ENCODE measurements around the gene IL17RE. TPM values are rescaled to one million over a fixed set of nuclear protein-coding genes. Genes with fewer than 3 reads are reported as not detected.
A peak's percentile ranks its signal among the peaks of the same experiment; 100 is the strongest.

Gene IL17RE
- total and polyA plus RNA-seq, 2 of the 13 experiments (the other 11 are each of a cell fraction or from before 2014, with no cell fraction given), result 14.5 to 24.1 TPM

DNA sequence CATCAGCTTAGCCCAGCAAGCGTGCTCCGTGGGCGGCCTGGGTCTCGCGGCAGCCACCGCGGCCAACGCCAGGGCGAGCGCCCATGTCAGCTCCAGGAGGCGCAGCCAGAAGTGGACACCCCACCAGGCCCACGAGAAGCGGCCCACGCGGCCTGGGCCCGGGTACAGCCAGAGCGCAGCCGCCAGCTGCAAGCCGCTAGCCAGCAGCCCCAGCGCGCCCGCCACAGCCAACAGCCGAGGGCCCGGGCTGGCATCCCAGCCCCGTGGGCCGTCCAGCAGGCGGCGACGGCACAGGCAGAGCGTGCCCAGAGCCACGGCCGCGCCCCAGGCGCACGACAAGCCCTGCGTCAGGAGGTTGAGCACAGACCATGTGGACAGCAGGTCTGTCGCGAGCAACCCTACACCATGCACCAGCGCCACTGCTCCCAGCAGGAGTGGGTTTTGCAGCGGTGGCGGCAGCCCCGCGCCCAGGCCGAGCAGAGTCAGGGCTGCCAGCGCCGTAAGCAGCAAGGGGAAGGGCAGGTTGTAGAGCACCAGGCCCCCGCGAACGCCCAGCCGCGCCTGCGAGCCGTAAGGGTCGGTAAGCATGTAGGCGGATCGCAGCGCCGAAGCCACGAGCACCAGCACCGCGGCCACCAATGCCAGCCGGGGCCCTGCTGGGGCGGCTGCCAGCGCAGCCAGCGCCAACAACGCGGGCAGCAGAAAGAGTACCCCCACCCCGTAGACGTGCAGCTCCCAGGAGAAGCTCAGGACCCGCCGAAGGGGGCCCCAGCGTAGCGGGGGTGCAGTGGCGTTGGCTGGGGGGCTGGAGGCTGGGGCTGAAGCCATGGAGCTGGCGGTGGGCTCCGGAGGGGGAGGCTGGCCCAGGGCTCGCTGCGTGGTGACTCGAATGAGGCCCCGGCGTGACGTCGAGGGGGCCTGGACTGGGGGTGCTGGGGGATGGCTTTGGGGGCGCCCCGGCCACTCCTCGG, 44.7 kb downstream of the IL17RE start (continued):
- peak; percentile 34; the same call in 1 of the 2 replicates for TF ChIP-seq NFYC (CRISPR knock-in tag; IDR thresholded peaks at IDR 0.05)
- peak; percentile 65; the same call in 1 of the 2 replicates for TF ChIP-seq SIX4 (CRISPR knock-in tag; IDR thresholded peaks at IDR 0.05)
- peak; percentile 87 for TF ChIP-seq DMAP1 (CRISPR knock-in tag; IDR thresholded peaks at IDR 0.05)
- TF ChIP-seq, protein P1, sequence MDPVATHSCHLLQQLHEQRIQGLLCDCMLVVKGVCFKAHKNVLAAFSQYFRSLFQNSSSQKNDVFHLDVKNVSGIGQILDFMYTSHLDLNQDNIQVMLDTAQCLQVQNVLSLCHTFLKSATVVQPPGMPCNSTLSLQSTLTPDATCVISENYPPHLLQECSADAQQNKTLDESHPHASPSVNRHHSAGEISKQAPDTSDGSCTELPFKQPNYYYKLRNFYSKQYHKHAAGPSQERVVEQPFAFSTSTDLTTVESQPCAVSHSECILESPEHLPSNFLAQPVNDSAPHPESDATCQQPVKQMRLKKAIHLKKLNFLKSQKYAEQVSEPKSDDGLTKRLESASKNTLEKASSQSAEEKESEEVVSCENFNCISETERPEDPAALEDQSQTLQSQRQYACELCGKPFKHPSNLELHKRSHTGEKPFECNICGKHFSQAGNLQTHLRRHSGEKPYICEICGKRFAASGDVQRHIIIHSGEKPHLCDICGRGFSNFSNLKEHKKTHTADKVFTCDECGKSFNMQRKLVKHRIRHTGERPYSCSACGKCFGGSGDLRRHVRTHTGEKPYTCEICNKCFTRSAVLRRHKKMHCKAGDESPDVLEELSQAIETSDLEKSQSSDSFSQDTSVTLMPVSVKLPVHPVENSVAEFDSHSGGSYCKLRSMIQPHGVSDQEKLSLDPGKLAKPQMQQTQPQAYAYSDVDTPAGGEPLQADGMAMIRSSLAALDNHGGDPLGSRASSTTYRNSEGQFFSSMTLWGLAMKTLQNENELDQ (CRISPR knock-in tag; IDR thresholded peaks at IDR 0.05; ENCODE audit: borderline replicate concordance), result no peak
- no peak for TF ChIP-seq CEBPB (IDR thresholded peaks at IDR 0.05; ENCODE audit: borderline replicate concordance, low read depth, low read length)
- 0 out of 2 replicates have a peak, but pooled peaks have one; percentile 23 for TF ChIP-seq ZKSCAN8 (CRISPR knock-in tag; IDR thresholded peaks at IDR 0.05; ENCODE audit: borderline replicate concordance)
- TF ChIP-seq SRSF1 (optimal IDR thresholded peaks at IDR 0.05; ENCODE audit: low read depth, low read length), result peak; percentile 51
- 0 out of 2 replicates have a peak, but pooled peaks have one; percentile 70 for TF ChIP-seq ADNP (CRISPR knock-in tag; IDR thresholded peaks at IDR 0.05)
- TF ChIP-seq U2AF1 (optimal IDR thresholded peaks at IDR 0.05; ENCODE audit: low read depth, low read length), result no peak
- TF ChIP-seq, protein P2, sequence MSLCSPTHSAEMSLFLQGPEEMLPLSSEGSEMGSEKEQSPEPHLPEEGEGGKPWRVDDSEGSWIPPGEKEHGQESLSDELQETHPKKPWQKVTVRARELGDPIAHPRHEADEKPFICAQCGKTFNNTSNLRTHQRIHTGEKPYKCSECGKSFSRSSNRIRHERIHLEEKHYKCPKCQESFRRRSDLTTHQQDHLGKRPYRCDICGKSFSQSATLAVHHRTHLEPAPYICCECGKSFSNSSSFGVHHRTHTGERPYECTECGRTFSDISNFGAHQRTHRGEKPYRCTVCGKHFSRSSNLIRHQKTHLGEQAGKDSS (CRISPR knock-in tag; IDR thresholded peaks at IDR 0.05; ENCODE audit: borderline replicate concordance, low read depth), result peak; percentile 74
- TF ChIP-seq GATA4 (IDR thresholded peaks at IDR 0.05; ENCODE audit: borderline replicate concordance, low read depth), result no peak
- TF ChIP-seq SRSF4 (IDR thresholded peaks at IDR 0.05; ENCODE audit: low read depth, low read length, poor library complexity, severe bottlenecking), result no peak
- peak; percentile 71; the same call in 1 of the 2 replicates for TF ChIP-seq ZNF747 (CRISPR knock-in tag; IDR thresholded peaks at IDR 0.05; ENCODE audit: borderline replicate concordance)
- TF ChIP-seq, protein P3, sequence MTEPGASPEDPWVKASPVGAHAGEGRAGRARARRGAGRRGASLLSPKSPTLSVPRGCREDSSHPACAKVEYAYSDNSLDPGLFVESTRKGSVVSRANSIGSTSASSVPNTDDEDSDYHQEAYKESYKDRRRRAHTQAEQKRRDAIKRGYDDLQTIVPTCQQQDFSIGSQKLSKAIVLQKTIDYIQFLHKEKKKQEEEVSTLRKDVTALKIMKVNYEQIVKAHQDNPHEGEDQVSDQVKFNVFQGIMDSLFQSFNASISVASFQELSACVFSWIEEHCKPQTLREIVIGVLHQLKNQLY (CRISPR knock-in tag; IDR thresholded peaks at IDR 0.05), result peak; percentile 47; the same call in 1 of the 2 replicates
- TF ChIP-seq MAFF (IDR thresholded peaks at IDR 0.05; ENCODE audit: low read depth, low read length), result no peak
- TF ChIP-seq ZZZ3 (CRISPR knock-in tag; IDR thresholded peaks at IDR 0.05; ENCODE audit: borderline replicate concordance), result no peak; the same call in 1 of the 2 replicates
- TF ChIP-seq, protein P4, sequence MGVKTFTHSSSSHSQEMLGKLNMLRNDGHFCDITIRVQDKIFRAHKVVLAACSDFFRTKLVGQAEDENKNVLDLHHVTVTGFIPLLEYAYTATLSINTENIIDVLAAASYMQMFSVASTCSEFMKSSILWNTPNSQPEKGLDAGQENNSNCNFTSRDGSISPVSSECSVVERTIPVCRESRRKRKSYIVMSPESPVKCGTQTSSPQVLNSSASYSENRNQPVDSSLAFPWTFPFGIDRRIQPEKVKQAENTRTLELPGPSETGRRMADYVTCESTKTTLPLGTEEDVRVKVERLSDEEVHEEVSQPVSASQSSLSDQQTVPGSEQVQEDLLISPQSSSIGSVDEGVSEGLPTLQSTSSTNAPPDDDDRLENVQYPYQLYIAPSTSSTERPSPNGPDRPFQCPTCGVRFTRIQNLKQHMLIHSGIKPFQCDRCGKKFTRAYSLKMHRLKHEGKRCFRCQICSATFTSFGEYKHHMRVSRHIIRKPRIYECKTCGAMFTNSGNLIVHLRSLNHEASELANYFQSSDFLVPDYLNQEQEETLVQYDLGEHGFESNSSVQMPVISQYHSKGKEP (CRISPR knock-in tag; IDR thresholded peaks at IDR 0.05), result no peak
- no peak for TF ChIP-seq ZNF660 (CRISPR knock-in tag; IDR thresholded peaks at IDR 0.05; ENCODE audit: borderline replicate concordance, low read depth)
- no peak for TF ChIP-seq ZNF850 (CRISPR knock-in tag; conservative IDR thresholded peaks at IDR 0.05)
- no peak for TF ChIP-seq CHD4 (IDR thresholded peaks at IDR 0.05; ENCODE audit: borderline replicate concordance, low read length)
- TF ChIP-seq, protein P5, sequence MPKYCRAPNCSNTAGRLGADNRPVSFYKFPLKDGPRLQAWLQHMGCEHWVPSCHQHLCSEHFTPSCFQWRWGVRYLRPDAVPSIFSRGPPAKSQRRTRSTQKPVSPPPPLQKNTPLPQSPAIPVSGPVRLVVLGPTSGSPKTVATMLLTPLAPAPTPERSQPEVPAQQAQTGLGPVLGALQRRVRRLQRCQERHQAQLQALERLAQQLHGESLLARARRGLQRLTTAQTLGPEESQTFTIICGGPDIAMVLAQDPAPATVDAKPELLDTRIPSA (CRISPR knock-in tag; IDR thresholded peaks at IDR 0.05; ENCODE audit: borderline replicate concordance), result peak; percentile 73; the same call in 1 of the 2 replicates

Measured in HepG2 (cell line).